BLaER1 treated with 17β-estradiol and CSF1 and Interleukin-3, amounts not matched to agents 10 nM and 100 nM (cell line): ENCODE measurements around the gene PLXNA3.
A peak's percentile ranks its signal among the peaks of the same experiment; 100 is the strongest.

ENCODE experiments used
- H3K27ac ChIP-seq, 11 experiments: shearing (Covaris generic); formaldehyde crosslinking; 2 replicates each; pipeline ENCODE4 v1.8.1; 2022
- H3K27me3 ChIP-seq, 11 experiments: shearing (Covaris generic); formaldehyde crosslinking; 2 replicates each; pipeline ENCODE4 v1.8.1; 2022
- H3K36me3 ChIP-seq, 11 experiments: shearing (Covaris generic); formaldehyde crosslinking; 2 replicates each; pipeline ENCODE4 v1.8.1; 2022
- H3K4me1 ChIP-seq, 10 experiments: shearing (Covaris generic); formaldehyde crosslinking; 2 replicates each; pipeline ENCODE4 v1.8.1; 2022
- H3K4me2 ChIP-seq, 11 experiments: shearing (Covaris generic); formaldehyde crosslinking; 2 replicates each; pipeline ENCODE4 v1.8.1; 2022
- H3K4me3 ChIP-seq, 10 experiments: shearing (Covaris generic); formaldehyde crosslinking; 2 replicates each; pipeline ENCODE4 v1.8.1; 2022
- H3K9ac ChIP-seq, 11 experiments: shearing (Covaris generic); formaldehyde crosslinking; 2 replicates each; pipeline ENCODE4 v1.8.1; 2022
- H3K9me3 ChIP-seq, 11 experiments: shearing (Covaris generic); formaldehyde crosslinking; replicated peaks in 1 of 11; 2 replicates each; pipeline ENCODE4 v1.8.1; 2022
- H4K20me1 ChIP-seq, 11 experiments: shearing (Covaris generic); formaldehyde crosslinking; 2 replicates each; pipeline ENCODE4 v1.8.1; 2022
- Cebpa-rat ChIP-seq, 11 experiments: shearing (Covaris generic); IDR thresholded peaks; 2 replicates each; pipeline ENCODE4 v1.8.1; 2022

PLXNA3 gene

DNA sequence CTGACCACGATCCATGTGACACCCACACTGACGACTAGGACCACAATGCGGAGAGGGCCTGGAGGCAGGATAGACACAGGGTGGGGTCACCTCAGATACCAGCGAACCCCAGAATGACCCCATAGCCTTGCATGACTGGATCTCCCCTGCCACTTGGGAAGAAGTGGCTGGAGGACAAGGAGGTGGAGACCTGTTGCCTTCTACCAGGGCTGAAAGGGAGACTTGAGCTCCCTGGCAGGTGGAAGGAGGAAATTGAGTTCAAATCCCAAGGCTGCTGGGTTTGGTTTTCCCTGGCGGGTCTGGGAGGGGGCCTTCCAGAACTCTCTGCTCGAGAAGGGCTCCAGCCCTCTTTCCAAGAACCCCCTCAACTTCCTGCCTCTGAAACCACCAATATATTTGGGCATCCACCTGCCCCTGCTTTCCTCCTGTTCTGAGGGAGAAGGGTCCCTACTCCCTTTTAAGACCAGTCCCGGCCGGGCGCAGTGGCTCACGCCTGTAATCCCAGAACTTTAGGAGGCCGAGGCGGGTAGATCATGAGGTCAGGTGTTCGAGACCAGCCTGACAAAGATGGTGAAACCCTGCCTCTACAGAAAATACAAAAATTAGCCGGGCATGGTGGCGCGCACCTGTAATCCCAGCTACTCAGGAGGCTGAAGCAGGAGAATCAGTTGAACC, 54.9 kb downstream of the PLXNA3 start:
- H3K4me1 ChIP-seq = peaks cover 22 to 50% (median 40%) of the 10 kb centered on the region in 10 experiments
- H3K36me3 ChIP-seq = peaks cover 0 to 21% (median 11%) of the 10 kb centered on the region in 11 experiments; a peak in 13 of 22 replicates
- peaks cover 9 to 71% (median 56%) of the 10 kb centered on the region in 11 experiments; a peak in 21 of 22 replicates for H3K27me3 ChIP-seq
- no peak overlapping the region for H3K27ac ChIP-seq
- H4K20me1 ChIP-seq = peaks cover 0 to 18% (median 0%) of the 10 kb centered on the region in 11 experiments; a peak in 1 of 22 replicates
- peak overlapping the region in 6 of 11 experiments; percentile 1 to 56 (median 30); a peak in 4 of 22 replicates for H3K4me2 ChIP-seq
- H3K9me3 ChIP-seq = peaks cover 17 to 65% (median 37%) of the 10 kb centered on the region in 11 experiments
- no peak overlapping the region for H3K4me3 ChIP-seq
- TF ChIP-seq Cebpa-rat (IDR thresholded peaks at IDR 0.05) = no peak
- H3K9ac ChIP-seq = no peak overlapping the region

DNA sequence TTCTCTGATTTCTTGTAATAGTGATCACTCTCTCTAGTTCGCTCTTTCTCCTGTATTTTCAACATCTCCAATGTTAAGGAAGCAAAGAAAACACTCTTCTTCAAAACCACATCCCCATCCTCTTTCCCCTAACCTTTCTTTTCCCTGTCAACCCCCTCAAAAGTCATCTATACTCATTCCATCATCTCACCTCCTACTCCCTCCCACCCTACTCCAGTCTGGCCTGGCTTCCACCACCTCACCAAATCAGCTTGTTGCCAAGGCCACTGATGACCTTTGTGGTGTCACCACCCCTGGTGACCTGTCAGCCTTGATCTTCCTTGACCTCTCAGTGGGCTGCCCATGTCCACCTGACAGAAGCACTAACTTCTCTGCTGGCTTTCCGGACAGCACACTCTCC, 55.6 kb downstream of the PLXNA3 start:
- H3K4me1 ChIP-seq = peaks cover 22 to 50% (median 40%) of the 10 kb centered on the region in 10 experiments
- peaks cover 0 to 18% (median 0%) of the 10 kb centered on the region in 11 experiments; a peak in 1 of 22 replicates for H4K20me1 ChIP-seq
- peaks cover 11 to 73% (median 57%) of the 10 kb centered on the region in 11 experiments; a peak in 21 of 22 replicates for H3K27me3 ChIP-seq
- TF ChIP-seq Cebpa-rat (IDR thresholded peaks at IDR 0.05) = no peak
- H3K4me2 ChIP-seq = peak overlapping the region in 3 of 11 experiments; percentile 1 to 13 (median 5); a peak in 1 of 22 replicates
- no peak overlapping the region for H3K9ac ChIP-seq
- peaks cover 0 to 18% (median 10%) of the 10 kb centered on the region in 11 experiments; a peak in 13 of 22 replicates for H3K36me3 ChIP-seq
- no peak overlapping the region for H3K27ac ChIP-seq
- peaks cover 15 to 60% (median 35%) of the 10 kb centered on the region in 11 experiments for H3K9me3 ChIP-seq
- no peak overlapping the region for H3K4me3 ChIP-seq

DNA sequence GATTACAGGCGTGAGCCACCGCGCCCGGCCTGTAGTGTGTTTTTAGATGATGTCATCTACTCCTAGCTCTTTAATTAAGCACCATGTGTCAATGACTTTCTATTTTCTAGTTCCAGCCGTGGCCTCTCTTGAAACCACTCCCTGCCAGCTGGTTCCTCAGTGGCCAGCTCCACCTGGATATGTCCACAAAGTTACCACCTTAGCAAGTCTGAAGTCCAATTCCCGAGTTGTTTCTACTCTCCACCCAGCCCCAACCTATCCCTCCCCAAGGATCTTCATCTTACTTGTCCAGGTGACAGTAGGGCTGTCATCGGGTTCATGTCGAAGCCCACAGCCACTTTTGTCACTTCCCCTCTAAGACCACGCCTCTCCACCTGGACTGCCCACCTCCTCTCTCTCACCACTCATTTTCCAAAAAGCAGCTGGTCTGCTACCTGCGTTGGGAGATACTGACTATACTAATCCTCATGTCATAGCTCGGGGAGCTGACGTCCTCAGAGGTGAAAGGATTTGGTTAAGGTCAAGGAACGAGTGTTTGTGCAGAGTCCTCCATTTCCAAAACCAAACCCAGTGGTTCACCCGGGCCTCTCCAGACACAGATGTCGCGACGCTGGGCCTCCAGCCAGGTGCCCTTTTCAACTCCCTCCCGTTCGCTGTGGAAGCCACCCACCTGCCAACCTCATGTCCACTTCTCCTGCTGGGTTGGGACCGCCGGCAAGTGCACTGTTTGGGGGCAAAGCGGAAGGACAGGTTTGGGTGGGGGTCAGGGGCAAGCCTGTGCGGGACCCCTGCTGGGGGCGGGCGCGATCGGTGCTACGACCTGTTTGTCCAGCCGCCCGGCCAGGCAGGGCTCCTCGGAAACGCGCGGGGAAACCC, 57.2 kb downstream of the PLXNA3 start:
- H3K27me3 ChIP-seq = peaks cover 8 to 72% (median 54%) of the 10 kb centered on the region in 11 experiments; a peak in 20 of 22 replicates
- peak overlapping the region; percentile 84 to 93 (median 91) for H3K9ac ChIP-seq
- peaks cover 22 to 50% (median 40%) of the 10 kb centered on the region in 10 experiments for H3K4me1 ChIP-seq
- TF ChIP-seq Cebpa-rat (IDR thresholded peaks at IDR 0.05) = no peak
- peaks cover 0 to 2% (median 0%) of the 10 kb centered on the region in 11 experiments; a peak in 3 of 22 replicates for H3K36me3 ChIP-seq
- peaks cover 5 to 44% (median 21%) of the 10 kb centered on the region in 11 experiments; a peak in 18 of 22 replicates for H3K9me3 ChIP-seq
- peak overlapping the region; percentile 62 to 87 (median 82) for H3K4me2 ChIP-seq
- H4K20me1 ChIP-seq = peaks cover 0 to 18% (median 0%) of the 10 kb centered on the region in 11 experiments; a peak in 1 of 22 replicates
- H3K27ac ChIP-seq = peak overlapping the region; percentile 79 to 92 (median 88)
- peak overlapping the region; percentile 58 to 81 (median 70) for H3K4me3 ChIP-seq

DNA sequence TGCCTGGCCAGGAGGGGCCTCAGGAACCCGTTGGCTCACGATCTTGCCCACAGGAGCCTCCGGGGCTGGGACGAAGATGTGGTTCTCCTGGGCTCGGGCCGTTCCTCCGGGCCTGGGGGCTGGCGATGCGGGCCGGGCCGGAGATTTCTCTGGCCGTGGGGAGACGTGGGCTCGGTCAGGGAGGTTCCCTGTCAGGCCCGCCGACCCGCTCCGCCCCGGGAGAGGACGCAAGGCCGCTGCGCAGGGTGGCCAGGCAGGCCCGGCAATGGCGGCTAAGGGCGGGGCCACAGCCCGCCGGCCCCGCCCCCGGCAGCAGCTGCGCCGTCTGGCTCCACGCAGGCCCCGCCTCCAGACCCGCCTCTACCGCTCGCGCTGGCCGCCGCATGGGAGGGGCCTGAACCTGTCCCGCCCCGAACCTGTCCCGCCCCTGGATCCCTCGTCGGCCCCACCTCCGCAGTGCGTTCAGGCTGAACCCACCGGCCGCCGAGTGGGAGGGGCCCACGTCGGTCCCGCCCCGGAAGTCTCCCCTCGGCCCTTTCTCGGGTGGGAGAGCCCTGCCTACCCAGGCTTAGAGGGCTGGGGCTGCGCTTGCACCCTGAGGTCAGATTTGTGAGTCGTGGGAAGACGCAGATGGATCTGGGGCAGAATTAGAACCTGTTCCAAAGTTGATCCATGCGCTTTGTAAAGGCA, 58.0 kb downstream of the PLXNA3 start, which contains the start of gene FAM3A:
Gene FAM3A (minus strand): TSS at position 267 of the 690 bp plus-strand sequence. CDS start 460 bp downstream, outside the sequence.
- H3K27ac ChIP-seq = peak within 1 kb of the TSS; percentile 79 to 92 (median 88)
- peaks cover 5 to 37% (median 20%) of the 10 kb centered on the region in 11 experiments; a peak in 16 of 22 replicates for H3K9me3 ChIP-seq
- H3K4me2 ChIP-seq = peak within 1 kb of the TSS; percentile 65 to 87 (median 82)
- no peak for TF ChIP-seq Cebpa-rat (IDR thresholded peaks at IDR 0.05)
- peak within 1 kb of the TSS; percentile 58 to 81 (median 70) for H3K4me3 ChIP-seq
- H3K9ac ChIP-seq = peak within 1 kb of the TSS; percentile 84 to 93 (median 91)
- H3K27me3 ChIP-seq = peaks cover 8 to 71% (median 47%) of the 10 kb centered on the region in 11 experiments; a peak in 20 of 22 replicates
- no peaks in the 10 kb centered on the region; a peak in 1 of 22 replicates for H3K36me3 ChIP-seq
- H3K4me1 ChIP-seq = peaks cover 22 to 49% (median 40%) of the 10 kb centered on the region in 10 experiments
- peaks cover 0 to 14% (median 0%) of the 10 kb centered on the region in 11 experiments; a peak in 1 of 22 replicates for H4K20me1 ChIP-seq

DNA sequence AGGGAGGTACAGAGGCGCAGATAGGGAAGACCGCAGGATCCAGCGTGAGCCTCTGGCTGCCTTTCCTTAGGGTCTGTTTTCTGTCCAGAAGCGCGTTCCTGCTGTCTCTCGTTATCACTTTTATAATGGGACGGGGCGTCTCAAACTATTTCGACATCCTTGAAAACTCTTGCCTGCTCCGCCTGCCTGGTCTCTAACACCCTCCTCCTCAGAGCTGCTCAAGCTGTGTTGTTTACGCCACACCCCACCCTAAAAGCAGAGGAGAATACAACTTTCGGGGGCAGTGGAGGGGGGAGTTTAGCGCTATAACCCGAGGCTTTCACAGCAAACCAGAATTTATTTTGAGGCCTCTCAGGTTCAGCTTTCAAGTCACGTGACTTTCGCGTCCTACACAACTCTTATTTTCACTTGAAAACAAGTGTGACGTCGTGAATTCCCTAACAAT, 58.6 kb downstream of the PLXNA3 start:
- Histone ChIP-seq H3K36me3 (no peaks in the 10 kb centered on the region; a peak in 1 of 22 replicates), H3K4me3 (peak overlapping the region; percentile 58 to 81 (median 70)), H3K9me3 (peaks cover 5 to 37% (median 20%) of the 10 kb centered on the region in 11 experiments; a peak in 16 of 22 replicates), H3K27ac (peak overlapping the region; percentile 32 to 92 (median 78); a peak in 21 of 22 replicates), H3K27me3 (peaks cover 8 to 65% (median 42%) of the 10 kb centered on the region in 11 experiments; a peak in 20 of 22 replicates), H4K20me1 (peaks cover 0 to 8% (median 0%) of the 10 kb centered on the region in 11 experiments; a peak in 1 of 22 replicates), H3K4me2 (peak overlapping the region; percentile 50 to 84 (median 72)), H3K4me1 (peaks cover 18 to 43% (median 35%) of the 10 kb centered on the region in 10 experiments), H3K9ac (peak overlapping the region; percentile 55 to 93 (median 88))
- peak in 3 of 11 experiments; percentile 19 to 48 (median 32); a peak in 1 of 22 replicates for TF ChIP-seq Cebpa-rat (IDR thresholded peaks at IDR 0.05)

DNA sequence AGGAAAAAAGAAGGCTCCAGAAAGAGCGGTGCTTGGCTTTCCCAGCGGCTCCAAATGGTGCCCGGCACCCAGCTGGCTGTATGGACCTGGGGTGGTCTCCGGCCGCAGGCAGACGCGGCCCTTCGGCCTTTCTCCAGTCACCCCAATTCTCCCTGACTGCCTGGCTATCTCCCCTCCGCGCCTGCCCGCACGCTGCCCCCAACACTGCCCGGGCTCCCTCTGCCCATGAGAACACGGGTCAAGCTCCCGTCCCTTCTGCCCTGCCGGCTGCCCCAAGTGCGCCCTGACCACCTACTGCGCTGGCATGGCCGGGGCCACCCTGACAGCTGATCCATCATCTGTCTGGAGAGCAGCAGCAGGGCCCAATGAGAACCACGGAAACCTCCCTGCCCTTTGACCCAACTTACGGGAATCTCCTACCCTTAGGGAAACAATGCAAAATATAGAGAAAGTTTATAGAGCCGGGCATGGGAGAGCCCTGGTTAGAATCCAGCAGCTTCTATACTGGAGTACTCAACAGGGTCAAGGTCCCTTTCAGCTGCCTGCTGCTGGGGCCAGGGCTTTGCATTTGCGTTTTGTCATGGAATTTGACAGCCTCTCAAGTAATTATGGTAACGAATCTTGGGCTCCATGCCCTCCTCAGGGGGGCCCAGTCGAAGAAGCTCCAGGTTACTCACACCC, 59.2 kb downstream of the PLXNA3 start:
- Histone ChIP-seq H4K20me1 (peaks cover 0 to 7% (median 0%) of the 10 kb centered on the region in 11 experiments; a peak in 1 of 22 replicates), H3K4me3 (peak overlapping the region in 2 of 10 experiments; percentile 67 to 69; a peak in 2 of 20 replicates), H3K9me3 (peaks cover 5 to 37% (median 20%) of the 10 kb centered on the region in 11 experiments; a peak in 16 of 22 replicates), H3K27ac (peak overlapping the region in 9 of 11 experiments; percentile 57 to 92 (median 84); a peak in 18 of 22 replicates), H3K4me1 (peaks cover 15 to 37% (median 29%) of the 10 kb centered on the region in 10 experiments), H3K36me3 (no peaks in the 10 kb centered on the region; a peak in 1 of 22 replicates), H3K9ac (peak overlapping the region in 9 of 11 experiments; percentile 55 to 93 (median 88); a peak in 14 of 22 replicates), H3K27me3 (peaks cover 8 to 65% (median 45%) of the 10 kb centered on the region in 11 experiments; a peak in 20 of 22 replicates), H3K4me2 (peak overlapping the region; percentile 50 to 84 (median 72); a peak in 20 of 22 replicates)
- TF ChIP-seq Cebpa-rat (IDR thresholded peaks at IDR 0.05) = no peak

DNA sequence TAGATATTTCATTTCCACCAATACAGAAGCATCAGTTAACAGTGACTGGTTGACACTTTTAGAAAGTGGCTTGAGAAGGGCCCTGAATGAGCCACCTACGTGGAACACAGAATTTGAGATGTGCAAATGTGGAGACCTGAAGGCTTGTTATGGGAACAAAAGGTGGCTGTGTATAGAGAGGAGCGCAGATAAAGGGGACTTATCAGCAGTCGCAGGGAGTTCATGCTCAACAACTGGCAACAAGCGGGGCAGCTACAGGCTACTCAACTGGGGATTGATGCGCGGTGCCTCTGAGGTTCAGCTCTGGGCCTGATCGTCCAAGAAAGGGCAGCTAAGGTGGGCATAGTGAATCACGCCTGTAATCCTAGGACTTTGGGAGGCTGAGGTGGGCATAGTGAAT, 61.3 kb downstream of the PLXNA3 start:
- Histone ChIP-seq H3K4me2 (no peak overlapping the region), H3K36me3 (no peaks in the 10 kb centered on the region), H4K20me1 (no peaks in the 10 kb centered on the region), H3K9ac (no peak overlapping the region), H3K27ac (no peak overlapping the region), H3K27me3 (peaks cover 8 to 72% (median 54%) of the 10 kb centered on the region in 11 experiments), H3K4me1 (peaks cover 12 to 19% (median 16%) of the 10 kb centered on the region in 10 experiments), H3K4me3 (no peak overlapping the region), H3K9me3 (peaks cover 5 to 29% (median 20%) of the 10 kb centered on the region in 11 experiments; a peak in 16 of 22 replicates)
- TF ChIP-seq Cebpa-rat (IDR thresholded peaks at IDR 0.05) = no peak
